ENCODE data around the gene CYP4F22.

- TF ChIP-seq CTCF (IDR thresholded peaks at IDR 0.05) (no peak), POLR2A (IDR thresholded peaks at IDR 0.05) (no peak)
Measured at GRCh38 chr19:15548648-15549047, 40.3 kb downstream of the CYP4F22 start.
